Stimulated activated CD8-positive, alpha-beta memory T cell treated with anti-CD3 and anti-CD28 coated beads, Interleukin-2, amount 100 ng/mL, for 48 hours (primary cell): Measurements from ENCODE around the gene CEP128.
A peak's percentile ranks its signal among the peaks of the same experiment; 100 is the strongest.

ENCODE experiments used
- DNase-seq, 2 donors: peaks; one replicate each; pipeline ENCODE4 v3.0.0-alpha.2; 2020; ENCODE audit warnings: low read depth in 2 of 2

Gene CEP128

GRCh38 chr14:80941241-80942185, at the start of gene CEP128:
Gene CEP128, minus strand, starts transcription at chr14:80941738.
- peak; percentile 73 to 79 for DNase-seq

DNA sequence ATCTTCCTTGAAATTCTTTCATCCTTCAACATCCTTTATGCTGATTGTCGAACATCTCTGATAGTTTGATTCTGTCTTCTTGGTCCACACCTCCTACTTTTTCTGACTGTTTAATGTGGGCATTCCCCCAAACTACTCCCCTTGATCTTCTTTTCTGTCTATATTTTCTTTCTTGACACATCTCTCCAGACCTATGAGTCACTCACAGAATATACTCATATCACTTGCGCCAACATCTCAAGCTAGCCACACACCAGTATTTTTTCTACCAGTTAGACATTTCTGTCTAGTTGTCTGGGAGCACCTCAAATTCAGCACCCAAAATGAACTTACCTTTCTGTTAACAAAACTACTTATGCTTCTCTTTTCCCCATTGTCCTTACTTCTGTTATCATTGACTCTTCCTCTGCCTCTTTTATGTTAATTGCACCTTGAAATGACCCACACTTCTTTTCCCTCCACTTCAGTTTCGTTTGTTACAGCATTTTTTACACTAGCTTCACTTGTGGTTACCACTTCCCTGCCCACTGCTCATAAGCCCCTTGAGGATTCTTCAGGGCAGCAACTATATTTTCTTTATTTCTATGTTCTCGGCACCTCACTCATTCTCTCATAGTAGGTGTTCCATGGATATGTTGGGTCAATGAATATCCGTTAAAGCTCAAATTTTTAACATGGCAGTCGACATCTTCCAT, 47.3 kb upstream of the CEP128 start:
- DNase-seq: no peak

GRCh38 chr14:80988192-80988591, 46.7 kb upstream of the CEP128 start:
- no peak for DNase-seq

- peak; percentile 12 to 36 for DNase-seq
These were observed 45.9 kb upstream of the CEP128 start for GRCh38 chr14:80987235-80988032.

DNA sequence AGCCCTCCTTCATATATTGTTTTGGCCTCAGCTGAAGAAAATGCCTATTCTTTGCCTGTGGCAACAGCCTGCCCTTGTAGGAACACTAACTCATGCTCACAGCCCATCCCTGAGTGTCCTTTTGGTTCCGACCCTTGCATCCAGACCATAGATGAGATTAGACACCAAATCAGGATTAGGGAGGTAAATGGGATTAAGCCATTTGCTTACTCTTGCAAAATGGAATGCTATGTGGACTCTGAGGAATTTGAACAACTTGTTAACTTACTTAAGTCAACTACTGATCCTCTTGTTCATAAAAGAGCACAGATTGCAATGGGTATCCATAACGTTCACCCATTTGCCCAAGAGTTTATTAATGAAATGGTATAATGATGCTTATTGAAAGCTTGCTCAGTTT, 41.2 kb upstream of the CEP128 start:
- no peak for DNase-seq

DNA sequence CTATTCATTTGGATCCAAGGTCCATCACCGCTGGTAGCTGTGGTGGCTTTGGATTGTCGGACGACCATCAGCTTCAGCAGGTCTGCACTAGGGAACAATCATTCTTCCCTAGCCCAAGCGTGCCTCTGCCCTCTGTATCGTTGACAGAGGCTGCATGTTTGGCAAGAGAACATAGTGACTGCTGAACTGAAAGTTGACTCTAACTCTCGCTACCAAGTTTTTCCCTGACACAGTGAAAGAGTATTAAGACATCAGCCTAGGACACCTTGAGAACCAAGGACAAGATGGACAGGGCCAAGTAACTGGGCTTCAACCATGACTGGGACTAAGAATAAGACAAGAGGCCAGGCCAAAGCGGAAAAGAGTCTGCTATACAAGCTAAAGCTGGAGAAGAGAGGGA, 40.1 kb upstream of the CEP128 start:
- no peak for DNase-seq

- no peak for DNase-seq
These were observed 39.6 kb upstream of the CEP128 start for GRCh38 chr14:80981156-80981555.

GRCh38 chr14:80979951-80980350, 38.4 kb upstream of the CEP128 start:
- no peak for DNase-seq

DNA sequence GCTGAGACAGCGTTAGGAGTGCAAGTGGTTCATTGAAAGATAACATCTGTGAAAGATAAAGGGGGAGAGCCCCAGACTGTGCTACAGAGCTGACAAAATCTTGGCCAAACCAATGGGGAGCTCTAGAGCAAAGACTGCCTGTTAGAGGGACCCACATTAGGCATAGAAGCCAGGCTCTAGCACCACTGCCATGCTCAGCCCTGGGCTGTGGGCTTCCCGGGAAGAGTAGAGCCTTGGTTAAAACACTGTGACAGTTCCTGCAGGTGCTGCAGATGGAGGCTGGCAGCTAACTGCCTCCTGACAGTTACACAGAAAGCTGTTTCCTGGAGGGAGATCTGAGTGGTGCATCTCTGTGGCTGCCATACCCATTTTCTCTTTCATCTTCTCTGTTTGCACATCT, 36.9 kb upstream of the CEP128 start:
- DNase-seq: no peak

DNA sequence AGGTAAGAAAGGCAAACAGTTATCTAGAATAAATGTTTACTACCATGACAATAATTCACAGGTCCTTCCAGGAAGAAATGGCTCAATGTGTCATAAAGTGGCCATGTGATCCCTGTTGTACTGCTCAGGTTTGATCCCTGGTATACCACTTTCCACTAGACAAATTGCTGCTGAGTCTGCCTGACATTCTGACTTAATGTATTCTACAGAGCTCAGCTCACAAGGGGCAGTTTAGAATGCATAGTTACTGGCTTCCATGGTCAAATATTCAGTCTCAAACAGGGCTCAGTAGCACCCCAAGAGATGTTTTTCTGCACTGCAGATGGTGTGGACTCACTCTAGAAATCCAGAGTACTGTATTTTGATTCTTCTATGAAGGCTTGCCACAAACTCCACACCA, 35.7 kb upstream of the CEP128 start:
- no peak for DNase-seq

DNA sequence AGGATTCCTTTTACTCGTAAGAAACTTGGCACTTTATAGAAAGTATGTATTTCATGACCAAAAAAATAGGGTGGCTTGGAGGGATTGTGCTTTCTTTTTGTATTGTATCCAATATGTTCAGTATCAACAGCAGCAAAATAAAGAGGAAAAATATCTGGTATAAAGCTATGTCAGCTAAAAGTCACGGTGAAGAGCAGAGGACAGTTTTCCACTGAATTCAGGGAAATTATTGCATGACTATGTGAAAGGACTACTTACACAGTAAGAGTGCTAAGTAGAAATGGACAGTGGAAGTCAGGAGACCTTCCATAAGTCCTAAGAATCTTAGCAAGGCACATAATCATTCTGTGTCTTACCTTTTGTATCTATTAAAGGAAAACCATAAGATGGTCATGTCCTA, 33.1 kb upstream of the CEP128 start:
- no peak for DNase-seq

DNA sequence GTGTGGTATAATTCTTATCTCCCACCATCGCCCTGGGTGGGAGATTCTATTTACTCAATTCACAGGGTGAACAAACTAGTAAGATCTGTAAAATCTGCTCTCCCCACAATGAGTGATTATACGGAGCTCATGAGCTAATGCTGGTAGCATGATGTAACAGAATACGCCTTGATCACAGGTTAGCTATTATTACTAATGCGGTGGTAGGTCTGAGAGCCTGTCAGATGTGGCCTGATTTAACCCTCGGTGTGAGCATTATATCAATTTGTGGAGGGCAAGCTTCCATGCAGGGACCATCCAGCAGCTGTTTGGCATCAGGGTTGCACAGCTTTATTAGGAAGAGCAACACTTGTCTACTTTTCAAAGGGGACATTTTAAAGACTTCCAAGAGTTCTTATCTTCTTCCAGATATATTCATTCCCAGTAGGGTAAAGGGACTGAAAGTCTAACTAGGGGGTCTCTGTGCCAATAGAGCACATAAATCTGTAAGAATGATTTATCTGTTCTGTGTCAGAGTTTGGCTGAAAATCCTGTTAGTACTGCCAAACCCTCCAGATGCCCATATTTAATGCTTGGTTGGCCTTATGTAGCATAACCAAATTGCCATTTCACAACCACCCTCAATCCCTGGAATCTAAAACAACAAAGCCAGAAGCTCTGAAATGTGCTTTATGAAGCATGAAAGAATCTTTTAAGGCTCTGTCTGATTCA, 32.5 kb upstream of the CEP128 start:
- no peak for DNase-seq

- DNase-seq: no peak
These were observed 23.5 kb upstream of the CEP128 start for GRCh38 chr14:80965037-80965436.

- DNase-seq: peak in 1 of 2 donors; percentile 20
These were observed 18.0 kb upstream of the CEP128 start for GRCh38 chr14:80959496-80959895.

DNA sequence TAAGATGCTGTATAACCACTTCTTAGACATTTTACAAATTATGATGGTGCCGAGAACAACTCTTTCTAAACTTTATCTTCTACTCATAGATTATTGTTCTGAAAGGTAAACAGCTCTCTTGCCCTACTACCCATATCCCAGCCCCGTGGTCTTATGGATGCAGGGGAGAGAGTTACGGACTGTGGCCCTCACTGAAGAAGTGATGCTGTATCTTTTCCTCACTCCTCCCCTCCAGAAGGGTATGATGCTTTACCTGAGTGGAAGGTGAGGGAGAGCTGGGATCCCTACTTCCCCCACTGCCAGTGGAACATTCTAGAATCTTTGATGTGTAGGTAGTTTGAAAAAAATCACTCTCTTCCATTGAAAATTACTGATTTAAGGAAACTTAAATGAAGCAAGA, 17.4 kb upstream of the CEP128 start:
- DNase-seq: no peak

DNA sequence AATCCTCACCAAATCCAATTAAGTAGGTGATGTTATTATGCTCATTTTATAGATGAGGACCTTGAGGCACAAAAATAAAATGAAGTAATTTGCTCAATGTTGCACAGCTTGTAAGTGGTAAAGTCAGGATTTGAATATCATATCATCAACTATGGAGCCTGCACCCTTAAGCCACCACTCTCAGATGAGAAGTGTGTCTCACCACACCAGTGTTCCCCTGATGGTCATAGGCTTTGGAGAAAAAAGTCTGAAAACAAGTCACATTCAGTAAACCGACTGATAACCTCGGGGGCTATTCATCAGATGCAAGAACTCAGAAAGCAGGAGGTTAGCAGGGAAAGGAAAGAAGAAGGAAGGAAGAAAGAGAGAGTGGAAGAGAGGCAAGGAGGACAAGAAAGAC, 16.7 kb upstream of the CEP128 start:
- no peak for DNase-seq

GRCh38 chr14:80957613-80958012, 16.1 kb upstream of the CEP128 start:
- DNase-seq: no peak

GRCh38 chr14:80956922-80957321, 15.4 kb upstream of the CEP128 start:
- no peak for DNase-seq

GRCh38 chr14:80956102-80956501, 14.6 kb upstream of the CEP128 start:
- no peak for DNase-seq

- no peak for DNase-seq
These were observed 13.9 kb upstream of the CEP128 start, which contains the start of gene TSHR for GRCh38 chr14:80955416-80955941. Gene TSHR, plus strand, starts transcription at chr14:80955621. Its CDS starts 60 bp downstream, at chr14:80955681.

DNA sequence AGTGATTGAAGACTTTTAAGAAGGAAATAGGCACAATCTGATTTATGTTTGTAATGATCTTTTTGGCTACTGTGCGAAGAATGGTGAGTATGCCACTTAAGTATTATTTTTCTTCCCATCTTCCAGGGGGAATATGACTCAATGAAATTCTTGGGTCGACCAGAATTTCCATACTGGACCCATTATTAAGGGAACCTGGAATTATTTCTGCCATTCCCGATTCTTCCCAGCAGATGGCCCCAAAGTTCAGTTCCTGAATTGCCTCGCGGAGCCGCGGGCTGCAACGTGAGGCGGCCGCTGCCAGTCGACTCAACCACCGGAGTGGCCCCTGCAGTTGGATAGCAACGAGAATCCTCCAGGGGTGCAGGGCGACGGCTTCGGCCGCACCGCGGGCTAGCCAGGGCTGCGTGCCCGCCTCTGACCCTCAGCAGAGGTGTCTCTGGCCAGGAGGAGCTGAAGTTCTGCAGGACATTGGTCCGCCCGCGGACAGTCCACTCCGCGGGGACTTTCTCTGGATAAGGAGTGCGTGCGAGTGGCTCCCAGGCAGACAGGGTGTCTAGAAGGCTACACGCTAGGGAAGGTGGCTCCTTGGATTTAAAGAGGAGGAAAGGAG, 13.3 kb upstream of the CEP128 start:
- DNase-seq: peak; percentile 47 to 59
